Right renal cortex interstitium (tissue), 3 donors: Measurements from ENCODE around the gene DDX24. TPM values are rescaled to one million over a fixed set of nuclear protein-coding genes. Genes with fewer than 3 reads are reported as not detected.
"Not testable (repeated sequence)": the region's sequence is repeated elsewhere in the genome, so short reads cannot be mapped to it uniquely, and the experiment has no call there.

Experiments used
- DNase-seq, 3 donors: peaks; one replicate each; pipeline ENCODE4 v3.0.0-alpha.2; 2013; ENCODE audit warnings: low read depth in 3 of 3, low spot score in 2 of 3
- polyA plus RNA-seq, 3 donors: library from polyadenylated mRNA; unstranded; fragments of 120-200 nt; gene quantifications; one replicate each; pipeline ENCODE4 v1.2.1, GENCODE V29; 2013; ENCODE audit not compliant: insufficient read length in 3 of 3

Gene DDX24
- polyA plus RNA-seq, 3 donors, result 186 to 197 (median 193) TPM

GRCh38 chr14:94081386-94081820 is 401 bp upstream of the DDX24 start:
- DNase-seq, result no peak

- DNase-seq, result peak in 1 of 3 donors; percentile 45
These were observed 946 bp downstream of the DDX24 start for GRCh38 chr14:94079891-94080620.

DNA sequence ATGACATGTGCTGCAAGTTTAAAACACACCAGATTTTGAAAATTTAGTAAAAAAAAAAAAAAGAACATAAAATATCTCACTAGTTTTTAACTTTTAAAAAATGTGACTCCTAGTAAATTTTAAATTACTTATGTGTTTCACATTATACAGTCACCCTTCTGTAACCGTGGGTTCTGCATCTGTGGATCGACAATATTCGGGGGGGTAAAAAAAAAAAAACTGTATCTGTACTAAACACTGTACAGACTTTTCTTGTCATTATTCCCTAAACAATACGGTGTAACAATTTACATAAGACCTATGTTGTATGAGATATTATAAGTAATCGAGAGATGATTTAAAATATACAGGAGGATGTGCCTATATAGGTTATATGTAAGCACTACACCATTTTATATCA is 3.2 kb downstream of the DDX24 start:
- no peak for DNase-seq

DNA sequence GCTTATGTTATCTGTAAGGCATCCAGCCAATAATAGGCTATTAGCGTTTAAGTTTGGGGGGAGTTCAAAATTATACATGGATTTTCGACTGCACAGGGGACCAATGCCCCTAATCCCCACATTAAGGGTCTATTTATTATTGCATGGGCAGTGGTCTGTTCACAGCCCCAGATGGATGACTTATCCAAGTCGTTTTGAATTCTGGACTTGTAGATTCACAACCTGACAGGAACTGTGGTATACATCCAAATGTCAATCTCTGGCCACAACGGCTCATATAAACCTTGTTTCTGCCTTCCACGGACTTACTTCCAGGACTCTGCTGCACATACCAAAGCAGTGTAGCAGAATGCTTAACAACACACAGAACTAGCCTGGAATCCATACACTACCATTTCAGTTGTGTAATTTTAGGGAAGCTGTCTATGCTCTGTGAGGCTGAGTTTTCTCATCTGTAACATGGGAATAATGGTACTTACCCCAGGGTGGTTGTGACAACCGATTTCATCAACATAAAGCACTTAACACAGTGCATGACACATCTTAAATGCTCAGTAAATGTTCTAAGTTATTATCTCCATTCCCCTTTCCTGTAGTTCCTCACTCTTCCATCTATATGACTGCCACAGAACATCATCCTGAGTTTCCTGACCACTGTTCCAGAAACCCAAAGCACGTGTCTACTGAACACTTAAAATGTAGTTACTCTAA is 3.7 kb downstream of the DDX24 start:
- no peak for DNase-seq

- no peak for DNase-seq
These were observed 6.0 kb downstream of the DDX24 start for GRCh38 chr14:94075008-94075407.

DNA sequence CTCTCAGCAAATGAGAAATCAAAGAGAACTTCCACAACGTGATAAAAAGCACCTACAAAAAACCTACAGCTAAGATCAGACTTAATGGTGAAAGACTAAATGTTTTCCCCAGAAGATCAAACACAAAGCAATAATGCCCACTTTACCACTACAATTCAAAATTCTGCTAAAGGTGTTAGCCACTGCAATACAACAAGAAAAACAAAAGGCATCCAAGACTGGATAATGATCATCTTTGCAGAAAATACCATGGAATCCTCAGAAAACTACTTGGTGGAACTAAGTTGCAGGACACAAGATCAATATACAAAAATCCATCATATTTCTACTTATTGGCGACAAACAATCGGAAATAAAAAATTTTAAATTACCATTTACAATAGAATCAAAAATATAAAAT is 6.5 kb downstream of the DDX24 start:
- no peak for DNase-seq

GRCh38 chr14:94072076-94072475 is 8.9 kb downstream of the DDX24 start:
- not testable (repeated sequence) for DNase-seq

- no peak for DNase-seq
These were observed 14.8 kb downstream of the DDX24 start for GRCh38 chr14:94066089-94066676.

DNA sequence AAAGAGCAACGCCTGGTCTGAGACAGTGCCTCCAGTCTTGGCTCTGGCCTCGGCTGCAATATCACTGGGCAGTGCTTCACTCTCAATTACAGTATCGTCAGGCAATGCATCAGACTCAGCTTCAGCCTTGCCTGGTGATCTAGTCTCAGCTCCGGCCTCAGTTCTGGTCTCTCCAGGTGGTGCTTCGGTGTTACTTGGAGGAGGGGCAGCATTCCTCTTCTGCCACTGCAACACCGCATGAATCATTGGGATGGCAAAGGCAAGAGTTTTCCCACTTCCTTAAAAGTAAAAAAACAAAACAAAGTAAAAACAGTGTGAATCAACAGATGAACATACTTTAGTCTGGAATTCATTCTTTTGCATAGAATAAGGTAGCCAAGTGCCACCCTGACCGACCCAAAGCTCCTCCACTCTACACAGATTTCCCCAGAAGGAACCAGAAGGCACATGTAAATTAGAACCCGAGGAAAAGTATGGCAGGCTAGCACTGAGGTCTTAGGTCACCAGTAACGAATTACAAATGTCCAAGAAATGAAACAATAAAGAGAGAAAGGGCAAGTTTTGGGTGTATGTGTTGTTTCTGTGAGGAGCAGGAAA is 18.6 kb downstream of the DDX24 start:
- no peak for DNase-seq

GRCh38 chr14:94059998-94060397 is 21.0 kb downstream of the DDX24 start:
- no peak for DNase-seq

- no peak for DNase-seq
These were observed 22.3 kb downstream of the DDX24 start for GRCh38 chr14:94058674-94059138.

DNA sequence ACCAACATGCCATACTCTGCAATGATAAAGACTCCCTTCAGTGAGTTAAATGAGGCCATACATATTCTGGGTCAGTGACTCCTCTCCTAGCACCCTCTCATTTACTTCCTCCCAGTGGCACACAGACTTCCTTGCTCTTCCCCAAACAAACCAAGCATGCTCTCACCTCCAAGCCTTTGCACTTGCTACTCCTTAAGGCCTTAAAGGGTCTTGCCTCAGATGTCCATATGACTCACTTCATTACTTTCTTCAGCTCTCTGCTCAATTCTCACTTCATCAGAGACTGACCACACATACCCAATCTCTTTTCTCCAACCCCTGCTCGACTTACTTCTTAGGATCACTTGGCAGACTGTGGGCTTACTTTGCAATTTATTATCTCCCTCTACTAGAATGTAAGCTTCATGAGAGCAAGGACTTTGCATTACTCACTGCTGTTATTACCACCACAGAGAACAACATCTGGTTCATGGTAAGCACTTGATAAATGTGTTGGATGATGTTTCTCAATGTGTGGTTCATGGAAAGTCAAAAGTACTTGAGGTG is 22.8 kb downstream of the DDX24 start:
- no peak for DNase-seq

GRCh38 chr14:94056579-94057308 is 24.3 kb downstream of the DDX24 start:
- DNase-seq, result no peak

GRCh38 chr14:94054936-94055335 is 26.1 kb downstream of the DDX24 start:
- DNase-seq, result no peak

DNA sequence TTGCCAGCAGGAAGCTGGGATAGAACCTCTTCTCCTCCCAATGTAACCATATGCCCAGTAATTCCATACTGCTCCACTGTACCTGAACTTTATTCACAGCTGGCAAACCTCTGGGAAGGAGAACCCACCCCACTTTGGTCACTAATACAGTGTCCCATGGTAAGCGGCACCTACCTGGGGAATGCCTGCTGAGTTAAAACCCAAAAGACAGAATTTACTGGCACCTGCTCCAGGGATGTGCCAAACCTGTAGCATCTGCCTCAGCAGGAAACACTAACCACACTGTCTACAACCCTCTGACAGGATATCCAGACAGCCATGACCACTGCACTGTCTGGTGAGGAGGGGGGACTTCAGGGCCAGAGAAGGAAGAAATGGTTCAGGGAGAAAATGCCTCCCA is 26.6 kb downstream of the DDX24 start:
- DNase-seq, result no peak

- DNase-seq, result no peak
These were observed 28.3 kb downstream of the DDX24 start for GRCh38 chr14:94052662-94053061.

- DNase-seq, result no peak
These were observed 28.8 kb downstream of the DDX24 start for GRCh38 chr14:94052199-94052598.

GRCh38 chr14:94051779-94052178 is 29.2 kb downstream of the DDX24 start:
- DNase-seq, result no peak

- DNase-seq, result no peak
These were observed 29.9 kb downstream of the DDX24 start for GRCh38 chr14:94051115-94051514.

DNA sequence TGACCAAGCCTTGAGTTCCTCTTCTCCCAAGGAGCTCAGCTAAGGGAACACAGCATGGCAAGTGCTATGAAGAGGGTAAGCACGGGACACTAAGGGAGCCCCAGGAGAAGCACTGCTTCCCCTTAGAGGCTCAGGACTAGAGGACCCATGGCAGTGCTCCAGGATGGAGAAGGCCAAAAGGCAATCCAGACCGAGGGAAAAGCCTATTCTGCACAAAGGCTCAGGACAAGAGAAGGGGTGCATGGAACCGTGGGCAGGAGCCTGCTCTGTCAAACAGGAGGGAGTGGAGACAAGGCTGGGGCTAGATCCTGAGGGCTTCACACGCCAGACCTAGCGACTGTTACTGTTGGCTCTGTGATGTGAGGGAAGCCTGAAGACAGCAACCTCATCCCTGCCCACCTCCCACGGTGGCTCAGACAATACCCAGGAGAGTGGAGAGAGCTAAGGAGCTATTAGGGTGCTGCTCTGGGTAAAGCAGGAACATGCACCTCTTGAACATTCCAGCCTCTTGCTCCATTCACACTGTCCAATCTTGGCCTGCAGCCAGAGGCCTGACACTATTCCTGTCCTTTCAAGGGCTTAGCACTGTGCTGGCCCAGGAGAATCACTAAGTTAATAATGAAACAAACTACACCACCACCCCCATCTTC is 30.6 kb downstream of the DDX24 start:
- DNase-seq, result no peak
